Body of pancreas (tissue), 4 donors: ENCODE results near the gene PREX1.

Experiments
- CTCF ChIP-seq, 7 experiments: fragments of 450-650 bp in 4 of 7; fragments of 200-600 bp in 3 of 7; sonication (generic) in 3 of 7; IDR thresholded peaks; one replicate each; pipeline ENCODE4 v1.5.1; 2016 to 2019; ENCODE audit warnings: antibody characterized with exemption in 7 of 7
- POLR2A ChIP-seq, 3 donors: fragments of 450-650 bp; IDR thresholded peaks; one replicate each; pipeline ENCODE4 v1.6.1; 2016; ENCODE audit warnings: antibody characterized with exemption in 3 of 3, mild to moderate bottlenecking in 2 of 3

DNA sequence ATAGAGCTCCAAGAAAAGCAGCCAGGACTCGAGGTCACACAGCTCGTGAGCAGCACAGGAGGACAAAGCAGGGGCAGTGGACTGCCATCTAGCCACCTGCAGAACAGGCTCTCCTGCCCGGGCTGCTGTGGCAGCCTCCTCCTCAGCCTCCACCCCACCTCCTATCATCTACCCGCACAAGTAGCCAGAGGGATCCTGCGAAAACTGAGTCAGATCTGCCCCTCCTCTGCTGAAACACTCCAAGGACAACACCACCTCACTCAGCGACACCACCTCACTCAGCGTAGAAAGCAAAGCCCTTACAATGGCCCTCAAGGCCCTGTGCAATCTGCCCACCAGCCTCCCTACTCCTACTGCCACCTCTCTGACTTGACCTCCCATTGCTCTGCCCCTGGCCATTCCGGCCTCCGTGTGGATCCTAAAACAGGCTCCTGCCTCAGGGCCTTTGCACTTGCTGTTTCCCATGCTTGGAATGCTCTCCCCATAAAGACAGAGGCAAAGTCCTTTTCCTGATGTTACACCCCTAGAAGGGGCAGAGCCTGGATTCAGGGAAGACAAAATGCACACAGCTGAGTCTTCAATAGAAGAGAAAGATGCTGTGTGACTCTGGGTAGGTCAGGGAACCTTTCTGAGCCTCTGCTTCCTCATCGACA is 19.3 kb downstream of the PREX1 start:
- no peak for TF ChIP-seq CTCF (IDR thresholded peaks at IDR 0.05)
- TF ChIP-seq POLR2A (IDR thresholded peaks at IDR 0.05): no peak
